Activated CD4-positive, alpha-beta T cell treated with anti-CD3 and anti-CD28 coated beads, Interleukin-2, amount 50 U/mL, for 16 hours (primary cell): ENCODE results near the gene HELZ.

Source experiments
- DNase-seq: peaks from one replicate; pipeline ENCODE4 v3.0.0-alpha.2; 2020

The HELZ gene

GRCh38 chr17:67067571-67068482 lies 177.2 kb downstream of the HELZ start:
- DNase-seq = no peak

- no peak for DNase-seq
Measured at GRCh38 chr17:67066717-67067116, 178.3 kb downstream of the HELZ start.

- no peak for DNase-seq
Measured at GRCh38 chr17:67063141-67063540, 181.9 kb downstream of the HELZ start.

DNA sequence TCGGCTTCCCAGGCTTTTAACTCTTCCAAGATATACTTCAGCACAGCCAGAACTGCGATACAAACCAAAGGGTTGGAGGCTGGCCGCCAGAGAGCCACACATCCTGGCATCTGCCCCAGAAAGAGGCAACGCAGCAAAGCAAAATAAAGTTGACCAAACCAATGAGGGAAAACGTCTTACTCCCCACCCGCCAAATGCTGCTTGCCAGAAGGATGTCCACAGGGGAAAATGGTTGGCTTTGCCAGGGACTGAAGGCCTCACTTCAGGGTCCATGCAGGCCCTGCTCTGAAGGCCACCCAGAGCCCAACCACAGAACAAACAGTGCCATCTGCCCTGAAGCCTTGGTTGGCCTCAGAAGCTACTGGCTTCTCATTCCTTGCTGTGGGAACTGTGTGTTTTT lies 185.6 kb downstream of the HELZ start:
- DNase-seq = no peak

DNA sequence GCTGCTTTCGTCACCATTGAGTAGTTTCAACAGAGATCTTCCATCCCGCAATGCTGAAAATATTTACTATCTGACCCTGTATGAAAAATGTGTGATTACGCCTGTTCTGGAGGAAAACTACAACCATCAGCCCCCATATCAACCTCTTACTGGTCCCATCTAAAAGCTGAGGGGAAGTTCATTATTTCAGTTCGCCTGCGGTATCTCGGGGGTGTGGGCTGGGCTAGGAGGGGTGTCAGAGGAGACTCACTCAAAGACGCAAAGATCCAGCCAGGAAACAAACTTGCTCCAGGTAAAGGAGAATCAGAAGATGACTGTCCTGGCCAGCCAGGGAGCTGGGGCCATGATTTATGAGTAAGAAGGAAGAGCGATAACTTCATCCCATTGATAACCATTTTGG lies 187.0 kb downstream of the HELZ start:
- DNase-seq = no peak

DNA sequence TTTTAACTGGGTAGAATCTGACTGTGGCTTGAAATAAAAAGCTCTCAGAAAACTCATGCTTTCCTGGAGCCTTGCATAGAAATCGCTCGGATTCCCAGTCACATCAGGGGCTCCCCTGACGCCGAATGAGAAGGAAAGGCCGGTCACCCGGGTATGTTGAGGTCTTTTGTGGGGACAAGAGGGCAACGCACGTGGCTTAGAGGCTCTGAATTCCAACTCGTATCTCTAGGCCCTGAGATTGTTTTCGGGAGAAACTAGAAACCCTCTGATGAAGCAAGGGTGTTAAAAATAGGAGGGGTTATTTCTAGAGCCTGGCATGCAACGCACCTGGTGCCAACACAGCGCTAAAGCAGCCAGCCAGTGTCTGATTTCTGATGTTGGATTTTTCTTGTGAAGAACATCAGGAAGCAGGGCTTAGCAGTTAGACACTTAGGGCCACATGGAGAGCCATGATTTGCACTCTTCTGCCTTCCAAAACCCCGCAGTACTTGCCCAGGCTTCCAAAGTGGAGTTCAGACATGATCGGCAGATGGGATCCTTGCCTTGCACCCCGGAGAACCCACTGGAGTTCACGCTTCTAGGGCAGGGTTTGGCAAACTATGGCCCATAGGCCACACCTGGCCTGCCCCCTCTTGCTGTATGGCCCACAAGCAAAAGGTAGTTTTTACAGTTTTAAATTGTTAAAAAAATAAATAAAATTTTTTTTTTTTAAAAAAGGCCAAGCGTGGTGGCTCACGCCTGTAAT lies 188.1 kb downstream of the HELZ start:
- no peak for DNase-seq

- DNase-seq = no peak
Measured at GRCh38 chr17:67055811-67056745, 188.9 kb downstream of the HELZ start.

DNA sequence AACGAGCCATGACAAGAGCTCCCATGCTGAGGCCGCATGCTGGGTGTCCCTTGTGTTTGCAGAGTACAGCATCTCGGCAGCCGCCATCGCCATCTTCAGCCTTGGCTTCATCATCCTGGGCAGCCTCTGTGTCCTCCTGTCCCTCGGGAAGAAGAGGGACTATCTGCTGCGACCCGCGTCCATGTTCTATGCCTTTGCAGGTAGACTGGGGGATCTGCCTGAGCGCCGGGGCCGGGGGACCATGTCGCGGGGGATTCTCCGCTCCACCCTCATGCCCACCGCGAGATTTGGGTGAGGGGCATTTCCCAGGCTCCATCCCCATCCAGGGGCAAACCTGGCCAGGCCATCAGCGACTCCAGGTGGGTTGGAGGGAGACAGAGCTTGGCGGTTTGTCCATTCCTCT lies 190.0 kb downstream of the HELZ start:
- no peak for DNase-seq

DNA sequence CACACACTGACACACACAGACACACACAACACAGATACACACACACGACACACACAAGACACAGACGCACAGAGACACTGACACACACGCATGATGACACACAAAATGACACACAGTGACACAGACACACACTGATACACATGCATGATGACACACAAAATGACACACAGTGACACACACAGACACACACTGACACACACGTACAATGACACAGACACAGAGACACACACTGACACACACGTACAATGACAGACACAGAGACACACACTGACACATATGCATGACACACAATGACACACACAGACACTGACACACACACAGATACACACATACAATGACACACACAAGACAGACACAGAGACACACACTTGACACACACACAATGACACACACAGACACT lies 190.4 kb downstream of the HELZ start:
- DNase-seq = no peak

- DNase-seq = no peak
Measured at GRCh38 chr17:67054011-67054591, 190.9 kb downstream of the HELZ start.

- DNase-seq = no peak
Measured at GRCh38 chr17:67053438-67054000, 191.5 kb downstream of the HELZ start.

DNA sequence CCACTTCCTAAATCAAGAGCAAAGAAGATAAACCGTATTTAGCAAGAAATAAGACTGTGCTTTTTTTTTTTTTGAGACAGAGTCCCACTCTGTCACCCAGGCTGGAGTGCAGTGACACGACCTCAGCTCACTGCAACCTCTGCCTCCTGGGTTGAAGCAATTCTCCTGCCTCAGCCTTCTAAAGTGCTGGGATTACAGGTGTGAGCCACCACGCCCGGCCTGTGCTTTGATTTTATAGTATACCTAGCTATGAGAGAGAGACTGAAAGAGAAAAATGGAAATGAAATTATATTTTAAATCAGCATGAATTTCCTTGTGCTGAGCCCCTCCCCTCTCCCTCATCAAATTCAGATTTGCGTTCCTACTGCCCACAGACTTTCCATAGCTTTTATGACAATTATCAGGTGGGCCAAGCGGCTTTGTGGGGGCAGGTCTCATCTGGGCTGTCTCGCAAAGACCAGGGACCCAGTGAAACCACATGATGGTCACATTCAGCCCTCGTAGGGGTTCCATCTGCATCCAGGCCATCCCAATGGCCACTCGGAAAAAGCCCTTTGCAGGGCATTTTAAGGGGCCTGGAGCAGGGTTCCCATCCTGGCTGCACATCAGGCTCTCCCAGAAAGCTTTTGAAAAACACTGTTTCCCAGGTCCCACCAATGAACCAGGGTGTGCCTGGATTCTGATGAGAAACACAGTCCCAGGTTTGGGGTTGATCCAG lies 192.1 kb downstream of the HELZ start:
- no peak for DNase-seq

- no peak for DNase-seq
Measured at GRCh38 chr17:67051837-67052236, 193.2 kb downstream of the HELZ start.

DNA sequence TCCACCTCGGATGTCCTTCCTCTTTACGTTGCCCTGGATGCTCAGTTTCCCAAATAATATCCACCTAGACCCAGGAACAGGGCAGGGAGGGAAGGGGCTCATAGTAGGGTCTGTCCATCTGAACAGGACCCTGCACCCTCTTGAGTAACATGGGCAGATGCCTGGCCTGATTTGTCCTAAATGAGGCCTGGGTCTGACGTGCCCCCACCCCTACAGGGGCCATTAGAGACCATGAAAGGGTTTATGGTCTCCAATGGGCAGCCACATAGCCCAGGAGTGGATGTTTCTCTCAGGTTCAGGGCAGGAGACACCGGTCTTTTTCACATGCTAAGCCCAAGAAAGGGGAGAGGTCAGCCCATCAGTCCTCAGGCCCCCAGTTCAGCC lies 193.8 kb downstream of the HELZ start:
- no peak for DNase-seq

DNA sequence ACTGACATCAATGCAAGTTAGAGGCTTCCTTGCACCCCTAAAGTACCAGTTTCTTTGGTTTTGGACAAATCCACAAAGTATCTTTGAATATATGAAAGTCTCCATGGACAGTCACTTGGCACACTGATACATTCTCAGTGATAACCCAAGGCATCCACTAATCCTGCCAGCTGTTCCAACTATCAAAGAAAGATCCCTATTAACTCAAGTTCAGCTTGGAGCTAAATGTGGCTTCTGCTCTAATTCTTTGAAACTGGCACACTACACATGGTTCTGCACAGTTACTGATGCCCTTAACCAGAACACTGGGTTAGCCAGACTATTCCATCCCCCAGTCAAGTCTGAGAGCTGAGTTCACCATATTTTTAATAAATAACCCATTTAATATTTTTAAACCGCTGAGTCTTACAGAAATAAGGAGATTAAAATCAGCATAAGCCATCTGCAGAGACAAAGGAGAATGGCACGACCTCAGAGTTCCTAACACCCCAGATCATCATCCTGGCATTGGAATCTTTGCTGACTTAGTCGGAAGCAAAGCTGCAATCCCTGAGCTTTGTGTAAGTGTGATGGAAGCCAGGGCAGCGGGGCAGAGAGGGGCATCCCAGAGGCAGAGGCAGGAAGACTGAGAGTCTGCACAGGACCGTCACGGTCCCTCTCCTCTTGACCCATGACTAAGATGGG lies 194.4 kb downstream of the HELZ start:
- DNase-seq = no peak

DNA sequence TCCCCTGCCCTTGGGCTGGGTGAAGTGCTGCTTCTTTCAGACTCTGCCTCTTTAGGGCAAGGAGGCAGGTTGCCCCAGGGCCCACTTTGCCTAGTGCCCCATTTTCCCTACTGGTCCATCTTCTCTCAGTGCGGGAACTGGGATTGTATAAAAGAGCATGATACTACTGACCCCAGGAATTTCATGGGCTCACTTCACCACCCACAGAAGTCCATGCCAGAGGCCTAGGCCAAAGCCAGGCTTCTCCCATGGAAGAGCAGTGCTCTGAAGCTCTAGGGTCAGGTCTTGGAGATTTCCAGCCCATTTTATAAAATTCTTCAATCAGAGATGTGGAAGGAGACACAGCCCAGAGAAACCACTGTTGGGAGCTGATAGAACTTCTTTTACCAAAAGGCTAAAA lies 194.9 kb downstream of the HELZ start:
- no peak for DNase-seq

DNA sequence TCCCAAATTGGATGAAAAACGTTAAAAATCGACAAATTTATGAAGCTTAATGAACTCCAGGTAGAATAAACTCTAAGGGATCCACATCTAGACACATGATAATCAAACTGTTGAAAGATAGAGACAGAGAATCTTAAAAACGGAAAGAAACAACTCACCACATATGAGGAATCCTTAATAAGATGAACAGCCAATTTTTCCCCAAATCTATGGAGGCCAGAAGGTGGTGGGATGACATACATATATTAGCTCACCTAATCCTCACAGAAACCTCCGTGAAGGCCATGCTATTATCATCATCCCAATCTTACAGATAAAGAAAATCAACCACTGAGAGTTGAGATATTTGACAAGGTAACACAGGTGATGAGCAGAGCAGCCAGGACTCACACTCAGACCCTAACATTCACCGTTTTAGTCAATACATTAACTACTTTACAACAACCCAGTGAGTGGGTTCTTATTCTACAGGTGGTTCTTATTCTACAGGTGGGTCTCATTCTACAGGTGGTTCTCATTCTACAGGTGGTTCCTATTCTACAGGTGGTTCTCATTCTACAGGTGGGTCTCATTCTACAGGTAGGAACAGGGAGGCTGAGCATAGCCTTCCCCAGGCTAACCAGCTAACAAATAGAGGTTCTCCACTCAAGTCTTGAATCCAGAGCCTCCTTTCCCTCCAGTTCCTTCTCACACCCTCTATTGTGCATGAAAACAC lies 195.8 kb downstream of the HELZ start:
- no peak for DNase-seq

GRCh38 chr17:67047382-67047781 lies 197.6 kb downstream of the HELZ start:
- DNase-seq = no peak

DNA sequence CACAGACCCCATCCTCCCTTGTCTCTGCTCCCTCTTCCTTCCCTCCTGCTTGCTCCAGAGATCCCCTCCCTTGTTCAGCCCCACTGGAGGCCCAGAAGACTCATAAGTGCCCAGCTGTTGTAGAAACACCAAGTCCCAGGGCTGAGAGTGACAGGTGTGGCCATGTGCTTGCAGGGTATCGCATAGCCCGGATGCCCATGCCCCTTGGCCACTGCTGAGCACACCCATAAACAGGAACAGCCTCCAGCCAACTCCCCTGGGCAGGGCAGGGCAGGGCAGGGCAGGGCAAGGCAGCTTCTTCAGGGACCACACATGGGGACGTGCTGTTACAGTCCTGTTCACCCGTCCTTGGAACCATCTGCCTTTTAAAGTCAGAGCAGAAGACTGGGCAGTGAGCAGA lies 198.6 kb downstream of the HELZ start:
- DNase-seq = no peak

DNA sequence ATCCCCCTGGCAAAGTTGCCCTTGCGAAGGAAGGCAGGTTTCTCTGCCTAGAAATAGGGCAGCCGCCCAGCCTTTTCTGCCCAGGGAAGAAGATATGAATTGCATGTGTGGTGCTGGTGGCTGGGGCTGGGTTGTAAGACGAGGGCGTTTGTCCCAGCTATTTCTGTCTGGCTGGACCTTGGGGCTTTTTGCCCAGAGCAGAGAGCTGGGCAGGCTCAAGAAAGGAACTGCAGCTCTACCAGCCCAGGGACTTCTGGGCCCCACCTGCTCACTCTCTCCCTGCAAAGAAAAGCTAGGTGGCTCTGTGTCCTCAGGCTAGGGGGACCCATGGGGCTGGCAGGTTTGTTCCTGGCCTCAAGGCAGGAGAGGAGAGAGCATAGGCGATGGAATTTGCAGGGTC lies 200.1 kb downstream of the HELZ start:
- DNase-seq = no peak
